GM18517 (cell line): ENCODE data around the gene WDR82.

ENCODE experiments used
- ATAC-seq: cut with Tn5 transposase; IDR thresholded peaks from one replicate; pipeline ENCODE4 v1.9.1; 2021; ENCODE audit warnings: mild to moderate bottlenecking, moderate library complexity; ENCODE audit not compliant: unreplicated experiment

WDR82 gene

GRCh38 chr3:52278510-52279069 lies at the start of gene WDR82:
WDR82 (minus strand) TSS chr3:52278649; CDS start chr3:52278361, 288 bp downstream.
- peak; percentile 62 for ATAC-seq

DNA sequence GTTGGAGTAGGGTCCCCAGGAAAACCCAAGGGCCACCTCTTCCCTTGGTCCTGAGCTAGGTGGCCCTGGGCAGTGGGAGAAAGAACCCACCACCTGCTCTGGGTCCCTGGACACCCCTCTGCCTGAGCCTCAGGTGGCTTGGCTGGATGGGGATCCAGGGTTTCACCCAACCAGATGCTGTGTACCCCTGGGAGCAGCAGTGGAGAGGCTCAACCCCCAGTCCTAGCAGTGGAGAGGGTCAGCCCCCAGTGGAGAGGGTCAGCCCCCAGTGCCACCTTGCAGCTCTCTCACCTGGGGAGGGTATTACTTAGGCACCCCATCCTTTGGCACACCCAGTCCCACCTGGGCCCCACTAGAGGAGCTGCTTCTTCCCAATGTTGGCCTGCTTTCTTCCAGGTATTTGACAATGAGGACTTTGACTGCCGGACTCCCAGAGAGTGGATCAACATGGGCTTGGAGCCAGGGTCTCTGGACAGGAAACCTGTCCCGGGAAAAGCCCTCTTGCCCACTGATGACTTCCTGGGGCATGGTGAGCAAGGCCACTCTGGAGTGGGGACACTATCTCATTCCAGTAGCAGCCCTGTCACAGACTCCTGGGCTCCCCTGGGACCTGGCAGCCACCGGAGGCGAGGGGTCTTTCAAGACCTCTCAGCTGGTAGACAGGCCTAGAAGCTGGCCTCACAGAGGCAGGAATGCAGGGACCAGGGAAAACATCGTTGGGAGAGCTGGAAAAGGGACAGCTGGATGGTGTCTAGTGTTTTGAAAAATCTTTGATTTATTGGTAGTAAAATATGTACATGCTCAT lies 49.2 kb upstream of the WDR82 start:
- no peak for ATAC-seq

GRCh38 chr3:52326976-52327375 lies 48.5 kb upstream of the WDR82 start:
- ATAC-seq = no peak

DNA sequence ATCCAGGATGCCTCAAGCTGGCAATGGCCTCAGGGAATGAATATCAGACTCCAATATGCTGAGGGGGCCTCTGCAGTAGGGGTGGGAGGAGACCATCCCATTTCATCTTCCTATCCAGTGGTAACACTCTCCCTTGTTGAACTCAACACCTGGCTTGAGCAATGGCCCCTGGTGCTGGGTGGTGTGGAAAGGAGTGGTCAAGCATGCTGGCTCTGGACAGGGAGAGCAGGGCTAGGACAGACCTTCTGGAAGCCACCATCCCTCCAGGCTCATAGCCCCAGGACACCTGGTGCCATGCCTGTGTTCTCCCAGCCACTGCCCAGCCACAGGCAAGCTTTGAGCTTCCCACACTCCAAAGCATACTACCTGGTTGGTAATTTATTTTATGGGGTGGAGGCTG lies 47.2 kb upstream of the WDR82 start:
- ATAC-seq = no peak

DNA sequence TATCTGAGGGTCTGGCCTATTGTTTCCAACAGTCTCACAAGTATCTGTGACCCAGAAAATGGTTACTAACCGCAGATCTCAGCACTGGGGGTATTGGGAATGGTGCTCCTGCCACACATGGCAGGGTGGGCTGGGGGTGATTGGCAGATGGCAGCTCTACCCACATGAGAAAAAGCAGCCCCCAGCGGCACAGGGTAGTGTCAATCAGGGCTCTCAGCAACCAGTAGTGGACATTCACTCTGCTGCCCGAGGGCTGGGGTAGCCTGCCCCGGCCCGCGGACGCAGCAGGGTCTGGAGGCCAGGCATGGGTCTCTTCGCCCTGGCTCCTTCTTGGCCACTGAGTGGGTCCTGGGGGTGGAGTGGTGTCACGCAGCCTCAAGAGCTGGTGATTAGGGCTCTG lies 46.2 kb upstream of the WDR82 start:
- no peak for ATAC-seq

DNA sequence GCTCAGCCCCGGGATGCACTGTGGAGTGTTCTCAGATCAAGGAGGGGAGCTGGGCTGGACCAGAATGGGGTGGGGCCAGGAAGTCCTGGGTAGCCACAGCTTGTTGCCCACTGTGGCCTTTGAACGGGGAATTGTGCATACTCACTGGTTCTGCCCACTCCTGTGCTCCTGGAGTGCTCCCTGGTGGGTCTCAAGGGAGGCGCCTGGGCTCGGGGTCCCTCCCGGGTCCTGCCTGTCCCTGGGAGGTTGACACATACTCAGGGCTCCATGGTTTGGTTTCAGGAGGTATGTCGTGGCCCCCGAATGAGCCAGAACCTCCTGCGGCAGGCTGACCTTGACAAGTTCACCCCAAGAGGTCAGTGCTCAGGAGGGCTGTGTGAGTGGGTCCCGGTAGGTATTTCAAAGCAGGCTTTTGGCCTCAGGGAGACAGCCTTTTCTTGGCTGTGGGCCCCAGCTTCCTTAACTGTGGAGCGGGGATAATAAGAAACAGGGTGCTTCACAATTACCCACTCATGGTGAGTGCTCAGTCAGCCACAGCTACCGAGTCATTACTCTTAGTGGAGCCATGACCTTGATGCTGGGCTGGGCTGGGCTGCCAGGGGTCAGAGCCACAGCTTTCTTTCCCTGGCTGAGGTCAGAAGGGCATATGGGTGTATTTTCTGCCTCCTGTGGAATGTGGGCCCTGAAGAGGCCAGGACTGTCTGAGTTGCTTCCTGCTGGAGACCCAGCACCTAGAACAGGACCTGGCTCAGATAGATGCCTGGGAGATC lies 45.3 kb upstream of the WDR82 start:
- no peak for ATAC-seq

DNA sequence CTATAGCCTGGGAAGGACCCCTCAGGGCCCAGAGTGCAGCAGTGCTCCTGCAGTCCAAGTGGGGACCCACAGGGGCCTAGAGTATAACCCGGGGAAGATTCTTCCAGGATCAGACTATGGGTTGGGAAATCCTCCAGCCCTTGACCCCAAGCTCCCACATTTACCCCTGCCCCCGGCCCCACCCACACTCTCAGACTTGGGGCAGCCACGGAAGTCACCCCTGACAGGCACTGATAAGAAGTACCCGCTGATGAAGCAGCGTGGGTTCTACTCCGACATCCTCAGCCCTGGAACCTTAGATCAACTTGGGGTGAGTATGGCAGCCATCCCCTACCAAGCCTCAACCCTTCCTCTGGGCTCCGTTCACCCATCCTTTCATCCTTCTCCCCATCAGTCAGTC lies 44.0 kb upstream of the WDR82 start:
- ATAC-seq = no peak

GRCh38 chr3:52321481-52321880 lies 43.0 kb upstream of the WDR82 start:
- no peak for ATAC-seq

- no peak for ATAC-seq
These were observed 41.6 kb upstream of the WDR82 start for GRCh38 chr3:52319921-52320595.

DNA sequence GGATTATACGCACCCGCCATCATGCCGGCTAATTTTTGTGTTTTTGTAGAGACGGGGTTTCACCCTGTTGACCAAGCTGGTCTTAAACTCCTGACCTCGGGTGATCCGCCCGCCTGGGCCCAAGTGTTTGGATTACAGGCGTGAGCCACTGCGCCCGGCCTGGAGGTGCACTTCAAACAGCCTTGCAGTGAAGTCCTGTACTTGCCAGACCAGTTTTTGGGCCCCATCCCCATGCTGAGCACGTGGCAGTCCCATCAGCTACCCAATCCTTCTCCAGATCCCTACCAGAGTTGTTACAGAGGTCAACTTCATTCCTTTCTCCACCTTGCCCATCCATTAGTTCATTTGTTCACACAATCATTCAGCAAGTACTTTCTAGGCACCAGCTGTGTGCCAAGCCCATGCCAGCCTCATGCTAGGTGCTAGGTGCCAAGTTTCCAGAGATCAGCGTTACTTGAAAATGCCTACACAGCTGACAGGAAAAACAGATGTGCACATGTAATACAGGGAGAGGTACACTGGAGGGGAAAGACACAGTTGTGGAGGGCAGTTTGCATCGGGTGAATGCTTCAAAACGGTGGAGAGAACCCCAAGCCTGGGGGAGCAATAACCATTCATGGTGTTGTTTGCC lies 39.9 kb upstream of the WDR82 start:
- no peak for ATAC-seq

GRCh38 chr3:52317208-52318000 lies 39.0 kb upstream of the WDR82 start:
- ATAC-seq = no peak

DNA sequence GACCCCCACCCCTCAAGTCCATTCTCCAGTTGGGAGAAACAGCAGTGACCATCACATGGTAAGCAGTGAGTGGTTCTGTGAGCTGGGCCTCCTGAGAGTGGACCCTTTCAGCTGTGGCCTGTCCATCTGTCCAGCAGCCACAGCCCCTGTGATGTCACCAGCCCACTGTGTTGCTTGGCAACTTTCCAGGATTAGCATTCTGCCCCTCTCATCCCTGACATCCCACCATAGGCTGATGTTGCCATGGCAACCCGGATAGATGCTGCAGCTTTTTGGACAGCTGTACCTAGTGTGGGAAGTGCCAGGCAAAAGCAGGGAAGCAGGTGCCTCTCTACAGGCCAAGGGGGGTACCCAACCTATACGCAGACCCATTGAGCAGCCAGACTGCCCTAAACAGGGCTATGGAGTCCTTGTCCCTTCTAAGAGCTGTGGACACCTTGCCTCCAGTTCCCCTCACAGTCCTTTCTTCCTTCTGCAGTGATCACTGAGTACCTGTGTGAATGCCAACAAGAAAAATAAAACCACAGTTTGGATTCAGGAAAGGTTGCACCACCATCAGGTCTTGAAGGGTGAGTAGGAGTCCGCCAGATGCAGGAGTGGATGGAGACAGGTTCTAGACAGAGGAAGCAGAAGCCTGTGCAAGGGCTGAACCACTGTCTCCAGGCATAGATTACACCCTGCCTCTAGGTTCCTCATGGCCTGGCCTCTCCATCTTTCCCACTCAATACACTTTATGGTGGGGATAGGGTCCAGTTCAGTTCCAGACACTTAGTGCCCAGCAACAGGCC lies 37.7 kb upstream of the WDR82 start, which contains the start of gene DNAH1:
Gene DNAH1, plus strand, starts transcription at position 343 of the 788 bp plus-strand sequence. CDS start 6,124 bp downstream, outside the sequence.
- no peak for ATAC-seq

DNA sequence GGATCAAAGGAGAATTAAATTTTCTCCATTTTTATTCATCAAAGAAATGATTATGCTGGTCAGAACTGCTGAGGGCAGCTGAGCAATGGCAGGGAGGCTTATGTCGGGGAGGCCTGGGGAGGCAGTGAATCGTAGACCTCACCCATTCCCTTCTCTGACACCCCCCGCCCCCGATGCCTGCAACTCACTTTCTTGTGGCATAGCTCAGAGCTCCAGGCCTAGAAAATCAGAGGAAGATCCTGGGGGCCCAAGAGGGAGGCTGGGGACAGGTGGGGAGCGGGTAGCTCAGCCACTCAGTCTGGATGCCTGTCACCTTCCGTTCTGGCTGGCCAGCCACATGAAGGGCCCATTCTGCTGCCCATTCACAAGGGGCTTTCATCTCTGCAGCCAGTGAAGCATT lies 36.6 kb upstream of the WDR82 start:
- no peak for ATAC-seq

DNA sequence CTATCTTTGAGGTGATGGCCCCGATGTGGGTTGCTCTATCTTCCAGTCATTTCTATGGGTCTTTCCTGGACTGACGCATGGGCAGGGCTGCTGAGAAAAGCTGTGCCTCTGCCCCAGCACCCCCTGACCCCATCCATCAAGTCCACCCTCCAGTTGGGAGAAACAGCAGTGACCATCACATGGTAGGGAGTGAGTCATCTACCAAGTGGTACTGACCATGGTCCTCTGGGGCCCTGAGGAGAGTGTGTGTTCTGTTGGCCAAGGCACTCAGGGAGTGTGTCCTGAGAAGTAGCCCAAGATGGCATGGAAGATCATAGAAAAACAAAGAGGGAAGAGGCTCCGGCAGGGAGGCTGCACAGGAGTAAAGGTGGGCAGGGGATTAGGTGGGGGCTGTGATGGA lies 36.0 kb upstream of the WDR82 start:
- ATAC-seq = no peak

- ATAC-seq = peak; percentile 93
These were observed 35.3 kb upstream of the WDR82 start for GRCh38 chr3:52313774-52314188.

GRCh38 chr3:52313188-52313773 lies 34.8 kb upstream of the WDR82 start:
- peak; percentile 32 for ATAC-seq

GRCh38 chr3:52311576-52312119 lies 33.2 kb upstream of the WDR82 start:
- no peak for ATAC-seq

GRCh38 chr3:52310861-52311575 lies 32.6 kb upstream of the WDR82 start:
- peak; percentile 51 for ATAC-seq
